ENCODE measurements around the gene LAMA1.

LAMA1 gene

GRCh38 chr18:7084080-7085065 is 33.2 kb downstream of the LAMA1 start:
- TF ChIP-seq ZFX (IDR thresholded peaks at IDR 0.05) = no peak
- TF ChIP-seq, protein P1, sequence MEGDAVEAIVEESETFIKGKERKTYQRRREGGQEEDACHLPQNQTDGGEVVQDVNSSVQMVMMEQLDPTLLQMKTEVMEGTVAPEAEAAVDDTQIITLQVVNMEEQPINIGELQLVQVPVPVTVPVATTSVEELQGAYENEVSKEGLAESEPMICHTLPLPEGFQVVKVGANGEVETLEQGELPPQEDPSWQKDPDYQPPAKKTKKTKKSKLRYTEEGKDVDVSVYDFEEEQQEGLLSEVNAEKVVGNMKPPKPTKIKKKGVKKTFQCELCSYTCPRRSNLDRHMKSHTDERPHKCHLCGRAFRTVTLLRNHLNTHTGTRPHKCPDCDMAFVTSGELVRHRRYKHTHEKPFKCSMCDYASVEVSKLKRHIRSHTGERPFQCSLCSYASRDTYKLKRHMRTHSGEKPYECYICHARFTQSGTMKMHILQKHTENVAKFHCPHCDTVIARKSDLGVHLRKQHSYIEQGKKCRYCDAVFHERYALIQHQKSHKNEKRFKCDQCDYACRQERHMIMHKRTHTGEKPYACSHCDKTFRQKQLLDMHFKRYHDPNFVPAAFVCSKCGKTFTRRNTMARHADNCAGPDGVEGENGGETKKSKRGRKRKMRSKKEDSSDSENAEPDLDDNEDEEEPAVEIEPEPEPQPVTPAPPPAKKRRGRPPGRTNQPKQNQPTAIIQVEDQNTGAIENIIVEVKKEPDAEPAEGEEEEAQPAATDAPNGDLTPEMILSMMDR (conservative IDR thresholded peaks at IDR 0.05) = no peak
- no peak overlapping the region for H3K27ac ChIP-seq

DNA sequence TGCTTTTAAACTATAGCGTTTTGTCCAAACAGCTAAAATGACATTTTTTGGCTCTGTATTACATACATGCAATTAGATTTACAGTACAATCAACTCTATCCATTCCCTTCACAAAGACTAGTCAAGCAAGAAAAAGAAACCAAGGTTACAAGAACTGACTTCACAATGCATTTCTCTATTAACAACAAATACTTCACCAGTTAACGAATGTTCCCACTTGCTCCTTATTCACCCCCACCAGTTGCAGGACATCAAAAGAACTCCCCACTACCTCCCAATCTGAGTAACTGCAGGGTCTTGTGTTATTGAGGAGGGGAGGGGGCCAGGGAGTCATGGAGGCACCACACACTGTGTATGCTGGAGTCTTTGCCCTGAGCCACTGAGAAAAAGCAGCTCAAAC is 34.9 kb downstream of the LAMA1 start:
- no peak overlapping the region for H3K27ac ChIP-seq
- TF ChIP-seq, protein P1 (conservative IDR thresholded peaks at IDR 0.05) = no peak
- no peak for TF ChIP-seq ZFX (IDR thresholded peaks at IDR 0.05)

GRCh38 chr18:7079231-7079630 is 38.4 kb downstream of the LAMA1 start:
- H3K27ac ChIP-seq = no peak overlapping the region
- TF ChIP-seq, protein P1 (conservative IDR thresholded peaks at IDR 0.05) = no peak
- TF ChIP-seq ZFX (IDR thresholded peaks at IDR 0.05) = no peak

GRCh38 chr18:7072593-7072992 is 45.0 kb downstream of the LAMA1 start:
- no peak overlapping the region for H3K27ac ChIP-seq
- TF ChIP-seq, protein P1 (conservative IDR thresholded peaks at IDR 0.05) = no peak
- no peak for TF ChIP-seq ZFX (IDR thresholded peaks at IDR 0.05)

DNA sequence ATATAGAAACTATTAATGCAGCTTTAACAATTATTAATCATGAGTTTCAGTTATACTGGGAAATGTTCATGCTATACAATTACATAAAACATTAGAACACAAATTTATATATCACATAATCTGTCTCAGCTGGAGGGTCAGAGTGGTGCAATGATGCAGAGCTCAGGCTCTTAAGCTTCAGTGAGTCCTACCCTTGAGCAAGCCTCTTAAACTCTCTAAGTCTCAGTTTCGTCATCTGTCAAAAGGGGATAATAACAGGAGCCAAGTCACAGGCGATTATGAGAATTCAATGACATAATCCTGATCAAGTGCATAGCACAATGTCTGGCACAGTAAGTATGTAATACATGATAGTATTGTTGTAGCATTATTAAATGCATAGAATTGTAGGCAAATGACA is 46.0 kb downstream of the LAMA1 start:
- no peak for TF ChIP-seq ZFX (IDR thresholded peaks at IDR 0.05)
- TF ChIP-seq, protein P1 (conservative IDR thresholded peaks at IDR 0.05) = no peak
- no peak overlapping the region for H3K27ac ChIP-seq

DNA sequence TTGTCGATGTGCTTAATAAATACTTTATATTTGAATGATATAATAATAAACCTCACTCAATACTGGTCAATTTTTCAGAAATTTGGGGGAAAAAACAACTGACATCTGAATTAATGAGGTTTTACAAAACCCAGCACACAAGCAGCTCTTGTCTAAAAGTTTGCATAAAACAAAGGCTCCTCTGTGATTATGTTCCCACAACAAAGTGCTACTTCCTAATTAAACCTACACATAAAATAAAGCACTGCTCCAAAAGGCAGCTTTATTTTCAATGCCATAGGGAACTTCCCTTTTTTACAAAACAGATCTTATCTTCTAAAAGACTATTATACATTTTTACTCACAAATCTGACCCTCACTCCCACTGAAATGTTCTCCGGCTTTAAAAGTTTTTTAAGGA is 47.1 kb downstream of the LAMA1 start:
- TF ChIP-seq ZFX (IDR thresholded peaks at IDR 0.05) = no peak
- TF ChIP-seq, protein P1 (conservative IDR thresholded peaks at IDR 0.05) = no peak
- no peak overlapping the region for H3K27ac ChIP-seq

GRCh38 chr18:7068871-7069590 is 48.6 kb downstream of the LAMA1 start:
- no peak overlapping the region for H3K27ac ChIP-seq
- TF ChIP-seq, protein P1 (conservative IDR thresholded peaks at IDR 0.05) = no peak
- no peak for TF ChIP-seq ZFX (IDR thresholded peaks at IDR 0.05)
